Amniotic stem cell (primary cell): ENCODE data around the gene RAI1.

ENCODE experiments used
- DNase-seq: peaks from one replicate; lab custom pipeline; 2025; lab: John Stamatoyannopoulos, UW

The RAI1 gene

DNA sequence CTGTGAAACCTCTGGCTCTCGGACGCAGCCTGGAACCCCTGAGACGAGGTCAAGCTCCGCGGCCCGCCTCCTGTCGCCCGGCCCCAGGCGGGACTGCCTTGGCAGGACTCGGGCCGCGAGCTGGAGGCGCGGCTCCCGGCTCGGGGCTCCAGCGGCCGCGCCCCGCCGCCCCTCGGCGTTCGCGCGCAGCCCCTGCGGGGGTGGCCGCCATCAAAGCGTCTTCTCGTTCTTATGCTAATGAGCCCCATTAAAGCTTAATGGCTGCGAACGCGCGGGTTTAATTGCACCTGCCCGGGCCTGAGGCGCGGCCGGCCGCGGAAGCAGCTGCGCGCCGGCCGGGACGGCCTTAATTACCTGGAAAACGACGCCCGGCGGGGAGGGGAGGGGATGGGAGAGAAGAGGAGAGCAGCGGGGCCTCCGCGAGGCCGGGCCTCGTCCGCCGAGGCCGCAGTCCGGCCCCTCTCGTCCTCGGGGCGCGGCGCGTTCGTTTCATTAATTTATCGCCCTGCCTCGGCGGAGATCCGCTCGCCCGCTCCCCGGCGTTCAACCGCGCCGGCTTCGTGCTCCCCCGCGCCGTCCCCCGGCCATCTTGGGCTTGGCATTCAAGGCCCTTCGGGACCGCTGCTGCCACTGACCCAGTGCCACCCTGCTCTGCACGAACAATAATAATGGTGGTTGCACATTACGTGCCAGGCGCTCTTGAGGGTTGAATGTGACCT is 19.2 kb downstream of the RAI1 start:
- no peak for DNase-seq

DNA sequence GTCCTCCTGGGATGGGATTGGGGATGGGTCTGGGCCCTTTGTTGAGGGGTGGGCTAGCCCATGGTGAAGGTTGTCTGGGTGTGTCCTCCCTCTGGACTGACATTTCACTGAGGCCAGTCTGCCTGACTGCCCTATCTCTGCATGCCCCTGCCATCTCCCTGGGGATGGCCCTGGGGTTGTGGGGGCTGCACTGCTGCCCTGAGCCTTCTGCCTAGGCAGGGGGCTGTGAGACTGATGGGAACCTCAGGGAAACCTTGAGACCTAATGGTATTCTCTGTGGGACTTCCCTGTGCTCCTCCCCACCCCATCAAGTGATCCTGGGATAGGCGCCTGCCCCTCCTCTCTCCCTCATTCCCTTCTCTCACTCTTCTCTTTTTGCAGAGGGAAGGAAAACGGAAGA is 19.9 kb downstream of the RAI1 start:
- DNase-seq = no peak

DNA sequence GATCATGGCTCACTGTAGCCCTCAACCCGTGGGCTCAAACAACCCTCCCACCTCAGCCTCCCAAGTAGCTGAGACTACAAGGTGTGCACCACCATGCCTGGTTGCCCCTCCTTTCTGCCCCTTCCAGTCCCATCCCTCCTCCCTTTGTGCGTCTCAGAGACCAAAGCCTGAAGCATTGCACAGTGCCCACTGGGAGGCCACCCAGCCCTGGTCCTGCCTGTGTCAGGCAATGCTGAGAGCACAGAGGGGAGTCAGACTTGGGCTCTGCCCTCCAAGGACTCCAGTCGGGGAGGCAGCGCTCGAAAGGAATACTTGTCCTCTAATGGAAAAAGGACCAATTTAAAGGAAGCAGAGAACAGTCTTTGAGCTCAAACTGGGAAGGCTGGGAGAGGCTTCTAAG is 20.4 kb downstream of the RAI1 start:
- no peak for DNase-seq

DNA sequence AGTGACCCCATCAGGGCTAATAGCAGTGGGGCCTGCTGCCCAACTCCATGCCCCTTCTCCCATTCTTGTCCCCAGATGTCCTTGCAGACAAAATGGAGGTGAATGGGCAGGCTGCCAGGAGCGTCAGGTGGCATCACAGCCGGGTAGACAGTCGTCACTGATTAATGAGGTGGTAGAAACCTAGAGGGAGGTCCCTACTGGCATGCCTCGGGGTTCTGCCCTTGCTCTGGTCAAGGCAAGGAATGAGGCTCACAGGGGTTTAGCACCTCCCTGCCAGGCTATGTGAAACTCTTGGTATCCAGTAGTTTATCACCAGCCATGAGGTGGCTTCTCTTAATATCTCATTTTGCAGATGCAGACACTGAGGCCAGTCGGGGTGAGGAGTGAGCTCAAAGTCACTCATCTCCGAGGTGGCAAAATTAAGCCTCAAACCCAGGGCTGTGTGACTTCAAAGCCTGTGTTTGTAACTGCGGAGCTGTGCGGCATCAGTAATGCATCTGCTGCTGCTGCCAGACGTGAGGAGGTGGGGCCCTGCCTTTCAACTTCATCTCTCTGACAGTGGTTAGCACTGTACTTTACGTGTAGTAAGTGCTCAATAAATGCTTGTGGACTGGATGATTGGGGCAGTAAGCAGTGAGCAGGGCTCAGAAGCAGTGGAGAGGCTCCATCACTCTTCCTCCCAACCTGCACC is 21.3 kb downstream of the RAI1 start:
- DNase-seq = no peak

DNA sequence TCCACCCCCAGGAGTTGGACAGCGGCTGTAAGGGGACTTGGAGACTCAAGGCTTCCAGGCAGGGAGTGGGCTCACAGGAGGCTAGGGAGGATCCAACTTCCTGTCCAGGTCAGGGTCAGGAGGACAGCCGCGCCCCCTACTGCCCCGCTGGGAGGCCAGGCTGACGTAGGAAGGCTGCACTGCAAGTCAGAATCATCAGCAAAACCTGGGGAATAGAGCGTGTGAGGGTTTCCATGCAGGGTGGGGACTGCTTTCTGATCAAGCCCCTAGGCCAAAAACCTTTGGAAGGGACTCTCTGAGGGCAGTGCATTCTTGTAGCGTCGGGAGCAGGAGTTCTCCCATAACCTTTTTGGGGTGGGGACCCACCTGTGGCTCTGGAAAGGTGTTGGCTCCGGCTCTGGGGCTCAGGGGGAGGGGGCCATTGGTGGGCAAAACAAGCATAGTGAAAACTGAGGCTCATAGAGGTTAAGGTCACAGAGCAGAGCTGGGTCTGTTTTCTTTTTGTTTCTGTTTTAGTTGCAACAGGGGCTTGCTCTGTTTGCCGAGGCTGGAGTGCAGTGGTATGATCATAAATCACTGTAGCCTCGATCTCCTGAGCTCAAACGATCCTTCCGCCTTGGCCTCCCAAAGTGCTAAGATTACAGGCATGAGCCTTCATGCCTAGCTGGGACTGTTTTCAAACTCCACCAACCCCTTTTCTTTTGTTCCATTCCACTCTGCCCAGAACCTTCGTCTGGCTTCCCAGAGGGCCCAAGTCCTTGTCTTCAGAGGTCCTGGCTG is 22.1 kb downstream of the RAI1 start:
- no peak for DNase-seq

DNA sequence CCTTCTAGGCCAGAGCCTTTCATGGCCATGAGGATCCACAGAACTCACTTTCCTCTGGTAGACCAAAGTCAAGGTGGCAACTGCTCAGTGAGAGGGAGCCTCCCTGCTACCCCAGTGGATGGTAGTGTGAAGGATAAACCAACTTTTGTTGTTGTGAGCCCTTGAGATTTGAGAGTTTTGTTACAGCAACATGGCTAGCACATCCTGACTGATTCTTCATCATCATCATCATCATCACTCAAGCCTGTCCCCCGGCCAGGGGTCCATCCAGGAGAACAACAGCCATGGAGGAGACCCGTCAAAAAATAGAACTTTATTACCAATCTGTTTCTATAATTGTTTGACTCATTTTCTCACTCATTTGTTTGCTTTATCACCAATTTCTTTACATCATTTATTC is 23.7 kb downstream of the RAI1 start:
- no peak for DNase-seq

DNA sequence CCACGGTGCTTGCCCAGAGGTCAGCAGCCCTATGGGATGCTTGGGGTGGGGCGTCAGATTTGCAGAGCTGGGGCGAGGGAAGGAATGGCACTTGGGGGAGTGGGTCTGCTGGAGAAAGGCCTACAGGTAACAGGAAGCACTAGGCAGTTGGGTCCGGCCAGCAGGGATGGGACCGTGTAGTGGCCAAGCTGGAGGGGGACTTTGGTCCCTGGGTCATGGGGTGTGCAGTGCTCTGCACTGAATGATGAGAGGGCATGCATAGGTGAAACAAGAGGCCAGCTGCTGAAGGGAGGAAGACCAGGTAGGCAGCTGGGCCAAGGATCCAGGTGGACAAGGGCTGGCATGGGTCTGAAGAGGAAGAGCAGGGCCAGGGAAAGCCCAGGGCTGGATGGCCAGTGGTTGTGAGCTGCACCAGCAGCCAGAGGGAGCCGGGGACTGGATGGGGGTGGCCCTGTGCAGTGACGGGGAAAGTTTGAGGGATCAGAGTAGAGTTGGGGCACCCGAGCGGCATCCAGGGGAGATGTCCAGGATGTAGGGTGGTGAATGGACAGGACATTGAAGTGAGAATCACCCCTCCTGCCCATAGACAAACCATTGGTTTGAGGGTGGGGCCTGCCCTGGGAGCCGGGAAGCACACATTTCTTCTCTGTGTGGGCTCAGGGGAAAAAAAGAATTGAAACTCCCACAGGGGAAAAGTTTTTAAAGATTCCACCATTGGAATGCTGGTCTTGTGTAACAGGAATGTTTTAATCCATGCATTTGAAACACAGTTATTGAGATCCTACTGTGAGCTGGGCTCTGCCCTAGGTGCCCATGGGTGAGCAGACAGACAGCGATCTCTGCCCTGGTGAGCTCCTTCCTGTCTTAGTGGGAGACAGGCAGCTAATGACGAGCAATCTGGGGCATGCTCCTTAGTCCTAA is 25.1 kb downstream of the RAI1 start:
- DNase-seq = no peak

DNA sequence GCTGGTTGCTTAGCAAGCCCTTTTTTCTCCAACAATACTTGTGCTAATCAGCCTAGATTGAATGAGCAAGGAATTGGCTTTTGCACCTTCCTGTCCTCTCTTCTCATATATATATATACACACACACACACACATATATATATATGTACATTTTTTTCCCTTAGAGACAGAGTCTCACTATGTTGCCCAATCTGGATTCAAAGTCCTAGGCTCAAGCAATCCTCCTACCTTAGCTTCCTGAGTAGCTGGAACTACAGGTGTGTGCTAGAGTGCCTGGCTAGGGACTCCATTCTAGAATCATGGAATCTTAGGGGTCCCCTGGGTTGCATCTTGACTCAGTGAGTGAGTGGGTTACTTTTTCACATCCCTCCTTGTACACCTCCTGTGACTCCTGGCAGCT is 27.0 kb downstream of the RAI1 start:
- DNase-seq = no peak

DNA sequence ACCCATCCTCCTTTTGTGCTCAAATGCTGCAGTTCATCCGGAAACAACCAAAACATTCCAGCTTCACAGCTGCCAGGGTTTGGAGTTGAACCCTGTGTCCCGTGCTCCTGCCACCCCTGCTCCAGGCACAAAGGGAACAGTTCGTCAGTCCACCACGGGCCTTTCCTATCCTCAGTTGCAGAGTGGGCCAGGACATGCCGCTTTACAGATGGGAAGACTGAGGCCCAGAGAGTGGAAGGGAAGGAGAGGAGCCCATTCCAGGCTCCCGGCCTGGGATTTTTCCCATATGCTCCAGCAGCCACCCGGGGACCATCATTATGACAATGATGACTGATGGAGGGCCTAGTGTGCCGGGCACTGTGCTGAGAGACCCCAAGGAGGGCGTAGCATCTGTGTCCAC is 27.6 kb downstream of the RAI1 start:
- no peak for DNase-seq

DNA sequence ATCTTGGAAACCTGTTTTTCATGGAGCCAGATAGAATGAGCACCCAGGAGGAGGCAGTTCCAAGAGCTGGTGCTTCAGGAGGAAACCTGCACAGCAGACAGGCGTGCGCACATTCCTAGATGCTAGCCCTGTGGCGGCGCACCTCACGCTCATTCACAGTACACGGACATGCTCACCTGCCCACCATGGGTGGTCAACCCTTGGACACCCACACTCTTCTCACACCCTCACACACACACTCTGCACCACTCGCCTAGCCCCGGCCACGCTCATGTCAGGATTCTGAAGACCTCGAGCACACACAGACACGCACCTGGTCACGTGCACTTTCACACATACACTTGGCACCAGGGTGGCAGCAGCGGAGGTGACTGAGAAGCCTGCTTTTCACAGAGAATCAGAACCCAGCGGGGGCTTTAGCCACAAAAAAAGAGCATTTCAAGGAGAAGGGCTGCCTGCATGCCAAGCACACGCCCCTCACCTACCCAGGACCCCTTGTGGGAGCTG is 28.6 kb downstream of the RAI1 start:
- no peak for DNase-seq

DNA sequence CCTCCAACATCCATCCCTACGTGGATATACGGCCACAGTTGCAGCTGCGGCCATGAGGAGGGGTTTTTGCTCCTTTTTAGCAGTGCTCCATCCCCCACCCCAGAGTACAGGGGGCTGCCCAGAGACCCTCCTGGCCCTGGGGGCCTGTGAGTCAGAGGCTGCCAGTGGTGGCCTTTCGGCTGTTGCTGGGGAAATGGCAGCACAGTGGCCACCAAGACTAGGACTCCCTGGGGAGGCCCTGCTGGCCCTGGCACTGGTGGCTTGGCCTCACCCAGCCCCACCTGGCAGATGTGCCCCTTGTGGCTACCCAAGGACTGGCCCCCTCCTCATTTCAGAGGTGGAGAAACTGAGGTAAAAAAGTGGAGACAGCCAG is 29.1 kb downstream of the RAI1 start:
- no peak for DNase-seq

DNA sequence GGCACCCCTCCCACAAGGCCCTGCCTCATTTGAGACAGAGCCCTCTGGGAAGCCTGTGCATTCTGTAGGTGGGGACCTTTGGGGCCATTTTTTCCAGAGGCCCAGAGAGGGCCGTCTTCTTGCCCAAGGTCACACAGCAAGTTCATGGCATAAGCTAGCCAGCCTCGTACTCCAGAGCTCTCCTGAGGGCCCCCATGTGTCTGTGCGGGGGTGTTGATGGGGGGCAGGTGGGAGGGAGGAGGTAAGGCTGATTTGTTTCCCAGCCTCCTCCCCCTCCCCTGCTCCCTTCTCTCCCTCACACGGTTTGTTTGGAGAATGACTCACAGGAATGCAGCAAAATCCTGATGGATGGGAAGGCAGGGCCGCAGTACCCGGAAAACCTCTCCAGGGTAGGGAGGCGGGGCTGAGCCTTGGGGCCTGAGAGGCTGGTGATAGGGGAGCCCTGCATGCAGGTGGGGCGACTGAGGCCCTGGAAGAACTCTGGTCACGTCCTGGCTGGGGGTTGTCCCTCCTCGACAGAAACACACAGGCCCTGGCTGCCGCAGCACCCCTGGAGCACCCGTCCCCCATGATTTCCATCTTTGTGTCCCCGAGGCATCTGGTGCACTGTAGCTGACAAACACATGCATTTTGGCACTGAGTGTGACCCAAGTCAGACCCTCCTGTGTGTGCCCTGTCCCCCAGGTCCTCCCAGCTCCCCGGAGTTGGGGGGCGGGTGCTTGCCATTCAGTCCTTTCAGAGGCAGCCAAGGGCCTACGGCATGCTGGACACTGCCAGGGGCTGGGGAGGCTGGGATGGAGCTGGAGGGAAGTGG is 29.7 kb downstream of the RAI1 start:
- DNase-seq = peak; percentile 63

DNA sequence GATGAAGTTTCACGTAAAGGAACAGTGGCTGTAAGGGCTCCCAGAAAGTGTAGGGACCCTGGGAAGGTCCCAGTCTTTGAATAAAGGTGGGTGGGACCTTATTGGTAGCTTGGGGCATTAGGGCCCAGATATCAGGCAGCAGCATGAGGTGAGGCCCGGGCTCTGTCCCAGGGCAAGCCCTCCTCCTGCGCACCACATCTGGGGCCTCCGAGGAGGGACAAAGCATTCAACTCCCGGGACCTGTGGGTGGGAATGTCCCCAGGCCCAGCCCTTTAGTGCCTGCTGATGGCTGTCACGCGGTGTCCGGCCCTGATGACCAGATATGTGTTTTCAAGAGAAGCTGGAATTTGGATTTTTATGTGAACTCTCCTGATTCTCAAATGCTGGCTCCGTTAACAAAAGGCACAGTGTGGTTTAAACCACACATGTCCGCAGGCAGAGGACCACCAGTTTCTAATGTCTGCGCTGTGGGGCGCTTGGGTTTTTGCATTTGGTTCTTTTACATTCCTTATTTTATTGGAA is 30.4 kb downstream of the RAI1 start:
- DNase-seq = no peak

DNA sequence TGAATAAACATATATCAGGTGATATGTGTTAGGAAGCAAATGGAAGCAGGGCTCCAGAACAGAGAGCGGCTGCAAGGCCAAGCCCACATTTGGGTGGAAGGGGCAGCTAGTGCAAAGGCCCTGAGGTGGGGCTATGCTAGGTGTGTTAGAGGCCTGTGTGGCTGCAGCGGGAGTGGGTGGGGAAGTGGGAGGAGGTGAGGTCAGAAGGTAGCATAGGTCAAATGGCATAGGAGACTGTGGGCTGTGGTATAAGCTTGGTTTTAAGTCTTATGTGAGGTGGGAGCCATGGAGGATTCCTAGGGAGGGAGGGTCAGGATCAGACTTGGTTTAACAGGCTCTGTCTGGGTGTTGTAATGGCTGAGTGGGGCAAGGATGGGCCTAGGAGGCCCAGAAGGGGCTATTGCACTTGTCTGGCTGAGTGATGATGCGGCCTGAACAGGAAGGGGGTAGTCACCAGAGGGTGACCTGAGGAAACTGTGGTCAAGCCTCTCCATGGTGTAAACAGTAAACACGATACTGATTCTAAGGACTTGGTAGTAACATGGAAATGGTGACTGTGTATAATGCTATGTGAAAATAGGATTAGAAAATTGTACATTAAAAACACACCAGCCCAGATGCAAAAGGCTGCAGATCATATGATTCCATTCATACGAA is 31.1 kb downstream of the RAI1 start:
- DNase-seq = peak; percentile 56

DNA sequence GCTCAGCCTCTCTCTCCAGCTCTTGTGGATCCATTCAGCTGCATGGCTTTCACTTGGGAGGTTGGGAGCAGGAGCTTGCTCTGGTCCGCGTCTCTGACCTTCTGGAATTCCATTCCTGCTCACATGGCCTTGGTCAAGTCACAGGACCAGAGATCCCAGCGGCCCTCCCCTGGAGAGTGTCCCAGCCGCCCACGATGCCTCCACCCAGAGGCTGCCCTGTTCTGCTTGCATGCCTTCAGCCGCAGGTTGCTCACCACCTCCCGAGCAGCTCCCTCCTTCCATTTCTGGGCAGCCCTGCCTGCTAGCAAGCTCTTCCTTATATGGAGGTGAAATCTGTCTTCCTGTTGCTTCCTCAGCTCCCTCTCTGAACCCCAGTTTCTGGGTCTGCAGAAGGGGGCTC is 32.6 kb downstream of the RAI1 start:
- no peak for DNase-seq

DNA sequence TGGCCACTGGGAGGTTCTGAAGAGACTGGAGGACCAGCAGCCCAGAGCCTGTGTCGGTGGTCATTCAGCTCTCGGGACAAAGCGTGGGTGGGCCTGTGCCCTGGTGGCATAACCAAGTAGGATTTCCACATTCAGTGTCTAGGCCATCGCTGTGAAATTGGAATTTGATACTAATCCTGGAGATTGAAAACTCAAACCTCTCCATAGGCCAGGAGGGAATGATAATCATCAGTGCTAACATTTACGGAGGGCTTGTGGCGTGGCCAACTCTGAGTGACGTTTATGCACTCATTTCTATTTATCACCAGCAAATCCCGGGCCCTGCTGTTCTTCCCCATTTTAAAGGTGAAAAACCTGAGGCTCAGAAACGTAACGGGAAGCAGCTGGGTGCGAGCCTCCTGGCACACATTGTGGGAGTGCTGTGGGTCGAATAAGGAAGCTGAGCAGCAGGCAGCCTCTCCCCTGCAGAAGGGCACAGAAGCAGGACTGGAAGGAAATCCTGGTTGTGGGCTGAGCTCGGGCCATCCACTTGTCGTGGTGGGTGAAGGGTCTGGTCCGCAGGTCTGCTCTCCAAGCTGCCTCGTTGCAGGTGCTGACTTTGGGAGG is 33.1 kb downstream of the RAI1 start:
- DNase-seq = no peak

DNA sequence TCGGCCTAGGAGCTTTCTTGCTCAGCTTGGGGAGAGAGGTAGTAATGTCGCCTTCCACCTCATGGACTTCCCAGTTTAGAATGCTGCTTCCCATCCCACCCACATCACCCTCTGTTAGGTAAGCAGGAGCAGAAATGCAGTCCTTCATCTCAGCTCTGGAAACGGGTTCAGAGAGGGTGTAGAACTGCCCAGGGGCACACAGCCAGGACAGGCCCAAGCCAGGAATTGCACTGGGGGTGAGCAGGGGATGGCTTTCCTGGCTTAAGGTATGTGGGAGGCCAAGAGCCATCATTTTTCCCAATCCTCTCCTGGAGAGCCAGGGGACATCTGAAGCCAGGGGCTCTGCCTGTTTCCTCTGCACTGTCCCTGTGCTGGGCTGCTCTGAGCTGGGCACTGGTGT is 33.6 kb downstream of the RAI1 start:
- no peak for DNase-seq

DNA sequence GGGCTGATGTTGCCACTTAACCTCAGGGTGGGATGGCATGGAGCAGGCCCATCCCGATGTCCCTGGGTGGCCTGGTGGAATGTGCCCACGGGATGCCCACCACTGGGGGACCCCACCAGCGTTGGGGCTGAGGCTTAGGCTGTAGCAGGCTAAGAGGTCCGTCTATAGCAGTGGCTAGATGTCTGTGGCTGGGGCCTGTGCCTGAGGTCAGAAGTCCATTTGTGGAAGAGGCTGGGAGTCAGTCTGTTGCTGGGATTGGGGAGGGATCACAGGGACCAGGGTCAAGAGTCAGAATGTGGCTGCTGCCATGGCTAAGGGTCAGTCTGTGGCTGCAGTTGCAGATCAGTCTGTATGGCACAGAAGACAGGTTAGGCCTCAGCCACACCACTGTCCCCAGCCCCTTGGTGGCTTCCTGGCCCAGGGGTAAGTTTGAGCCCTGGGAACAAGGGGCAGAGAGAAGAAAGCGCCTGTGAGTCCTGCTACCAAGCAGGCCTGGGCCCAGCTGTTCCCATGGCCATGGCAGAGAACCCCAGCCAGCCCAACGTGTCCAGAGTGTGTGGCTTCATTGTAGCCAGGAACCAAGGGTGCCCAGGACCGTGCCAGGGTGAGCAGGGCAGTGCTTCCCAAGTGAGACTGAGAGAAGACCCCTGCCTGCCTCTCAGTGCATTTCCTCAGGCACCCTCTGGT is 35.7 kb downstream of the RAI1 start:
- DNase-seq = no peak

DNA sequence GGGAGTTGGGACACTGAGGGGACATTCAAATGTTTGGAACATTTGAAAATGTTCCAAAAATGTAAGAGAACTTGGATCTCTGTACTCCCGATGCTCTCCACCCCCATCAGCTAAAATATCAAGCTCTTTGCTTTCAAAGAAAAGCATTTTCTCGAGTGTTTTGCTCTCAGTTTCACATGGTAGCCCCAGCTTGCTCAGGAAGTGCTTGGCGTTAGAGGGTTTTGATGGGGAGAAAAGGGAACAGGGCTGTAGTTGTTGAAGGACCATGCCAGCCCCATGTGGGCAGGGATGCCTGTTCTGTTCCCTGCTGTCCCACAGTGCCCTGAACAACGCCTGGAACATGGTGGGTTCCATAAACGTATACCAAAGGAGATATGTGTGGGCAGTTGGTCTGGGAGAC is 37.0 kb downstream of the RAI1 start:
- DNase-seq = no peak
